GM12878 (cell line): ENCODE data around the gene CDKN3.

Experiments used
- ASH2L ChIP-seq: fragments of 300-600, 200-600 bp; sonication (generic); IDR thresholded peaks from 2 replicates; pipeline ENCODE4 v1.6.1; 2017; ENCODE audit warnings: low read depth, mild to moderate bottlenecking, borderline replicate concordance
- HDGF ChIP-seq: fragments of 450-650 bp; IDR thresholded peaks from 2 replicates; pipeline ENCODE4 v1.6.1; 2016; ENCODE audit warnings: antibody characterized with exemption

DNA sequence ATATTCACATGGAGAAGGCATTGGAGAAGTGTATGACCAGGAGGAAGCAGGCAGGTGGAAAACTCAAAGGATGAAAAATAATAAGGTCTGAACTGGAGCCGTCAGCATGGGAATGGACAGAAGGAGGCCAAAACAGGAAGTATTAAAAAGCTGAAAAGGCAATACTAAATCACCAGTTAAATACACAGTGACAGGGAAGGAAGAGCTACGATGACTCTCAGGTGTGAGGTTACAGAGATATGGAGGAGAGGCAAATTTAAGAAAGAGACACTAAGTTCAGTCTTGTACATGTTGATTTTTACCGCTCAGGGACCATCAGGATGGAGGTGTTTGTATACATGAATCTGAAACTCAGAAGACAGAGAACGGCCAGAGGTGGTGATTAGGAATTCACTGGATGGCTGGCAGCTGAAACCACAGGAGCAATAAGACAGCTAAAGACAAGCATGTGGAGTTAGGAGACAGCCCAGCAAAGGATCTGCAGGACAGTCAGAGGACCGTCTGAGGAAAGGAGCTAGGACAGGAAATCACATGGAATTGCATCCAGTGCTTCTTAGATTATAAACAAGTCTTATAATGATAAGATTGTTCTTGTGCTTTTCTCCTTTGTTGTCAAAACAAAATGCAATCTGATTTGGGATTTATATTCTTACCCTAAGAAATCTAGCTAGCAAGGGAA lies 33.9 kb upstream of the CDKN3 start:
- TF ChIP-seq HDGF (no peak), ASH2L (no peak)
